Dermis microvascular lymphatic vessel endothelial cell (primary cell): ENCODE measurements around the gene CD83. TPM values are rescaled to one million over a fixed set of nuclear protein-coding genes. Genes with fewer than 3 reads are reported as not detected.

ENCODE experiments used
- DNase-seq, 2 donors: peaks; one replicate each; pipeline versions ENCODE4 v3.0.0 to v3.0.0-alpha.2; 2010; ENCODE audit warnings: low read depth in 2 of 2
- total RNA-seq: library from RNA; depleted of rRNA; stranded (reverse); fragments of >200 nt; gene quantifications from 2 replicates; pipeline ENCODE4 v1.2.1, GENCODE V29; 2014

CD83 gene
- total RNA-seq, 1 donor from 2014 or later = 2.1 TPM

DNA sequence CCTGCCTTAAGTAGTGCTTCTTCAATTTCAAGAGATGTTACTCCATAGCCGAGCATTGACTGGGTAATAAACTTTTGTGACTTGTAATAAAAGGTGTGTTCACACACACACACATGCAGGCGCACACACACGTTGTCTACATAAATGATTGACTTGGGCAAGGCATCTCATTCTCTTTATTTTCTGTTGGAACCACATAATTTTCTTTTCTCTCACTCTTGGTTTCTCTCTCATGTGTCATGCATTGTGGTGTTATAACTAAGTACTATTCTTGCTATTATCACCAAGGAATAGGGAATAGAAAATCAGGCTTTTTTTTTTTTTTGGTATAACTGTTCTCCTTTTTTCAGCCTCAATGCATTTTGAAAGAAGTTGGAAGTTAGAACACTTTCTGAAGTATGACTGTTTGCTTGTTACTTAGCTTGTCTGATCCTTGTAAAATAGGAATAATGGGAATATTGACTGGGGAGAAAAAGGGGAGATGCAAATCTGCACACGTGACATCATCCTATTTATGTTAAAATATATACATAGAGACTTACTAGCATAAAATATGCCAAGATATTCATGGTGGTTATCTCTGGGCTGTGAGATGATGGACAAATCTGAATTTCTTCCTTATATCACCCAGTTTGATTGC lies 26.1 kb upstream of the CD83 start:
- DNase-seq = no peak

DNA sequence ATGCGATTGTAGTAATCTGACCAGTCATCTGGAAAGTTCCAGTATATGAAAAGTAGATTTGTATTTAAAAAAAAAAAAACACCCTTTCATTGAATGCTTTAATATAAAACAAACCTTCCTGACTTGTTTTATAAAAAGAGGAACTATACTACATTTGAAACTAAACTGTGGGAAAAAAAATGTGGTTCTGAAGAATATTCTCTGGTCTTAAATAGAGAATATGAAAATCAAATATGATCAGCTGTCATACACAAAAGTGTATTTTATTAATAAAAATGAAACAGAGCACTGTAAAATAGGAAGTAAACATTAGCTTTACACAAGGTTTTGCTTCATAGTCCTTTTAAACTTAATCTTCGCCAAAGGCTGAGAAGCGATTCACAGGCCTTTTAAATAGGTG lies 25.3 kb upstream of the CD83 start:
- DNase-seq = no peak

DNA sequence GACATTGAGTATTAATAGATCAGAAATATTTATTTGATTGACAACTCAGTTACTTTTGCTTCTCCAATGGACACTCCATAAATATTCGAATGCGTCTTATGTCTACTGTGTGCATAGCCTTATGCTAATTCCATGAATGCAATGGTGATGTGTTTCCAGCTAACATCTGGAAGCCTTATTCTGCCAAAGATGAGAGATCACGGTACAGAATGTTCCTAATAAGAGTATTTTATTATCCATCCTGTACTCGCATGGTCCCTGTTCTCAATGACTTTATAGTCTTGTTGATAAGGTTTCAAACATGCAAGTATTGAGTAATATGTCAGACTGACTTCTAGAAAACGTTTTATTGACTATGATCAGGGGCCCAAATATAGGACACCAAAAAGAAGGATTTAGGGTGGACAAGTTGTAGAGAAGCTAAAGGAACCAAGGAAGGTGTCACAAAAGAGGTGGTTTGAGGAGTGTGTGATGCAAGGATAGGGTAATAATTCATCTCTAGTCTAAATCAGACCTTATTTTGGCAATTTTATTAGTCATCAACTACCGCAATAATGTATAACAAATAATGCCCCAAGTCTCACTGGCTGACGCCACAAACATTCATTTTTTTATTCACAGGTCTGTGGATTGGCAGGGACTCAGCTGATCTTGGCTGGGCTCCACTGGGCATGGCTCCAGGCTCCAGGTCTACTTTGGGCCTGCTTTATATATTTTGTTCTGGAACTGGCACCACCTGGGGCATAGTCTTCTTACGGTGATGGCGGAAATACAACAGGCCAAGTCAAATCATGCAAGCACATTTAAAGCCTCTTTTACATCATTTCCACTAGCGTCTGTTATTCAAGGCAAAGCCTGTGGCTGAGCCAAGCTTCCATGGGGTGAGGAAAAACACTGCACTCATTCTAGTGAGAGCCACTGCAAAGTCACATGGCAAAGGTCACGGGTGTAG lies 24.5 kb upstream of the CD83 start:
- DNase-seq = peak; percentile 78 to 92

DNA sequence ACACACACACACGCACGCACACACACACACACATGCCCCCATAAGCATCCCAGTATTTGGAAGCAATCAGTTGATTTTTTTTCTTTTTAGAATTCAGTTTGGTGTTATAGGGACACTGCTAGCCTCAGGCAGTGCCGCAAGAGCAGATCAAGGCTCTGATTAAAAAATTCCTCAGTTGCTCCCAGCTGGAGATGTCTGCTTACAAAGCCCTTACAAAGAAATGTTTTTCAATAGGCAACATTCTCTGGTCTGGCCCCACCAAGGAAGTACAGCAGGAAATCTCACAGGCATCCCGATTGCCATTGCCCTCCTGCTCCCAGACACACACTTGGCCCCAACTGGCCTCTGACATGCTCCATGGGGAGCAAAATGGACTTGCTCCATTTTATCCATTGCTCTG lies 22.9 kb upstream of the CD83 start:
- no peak for DNase-seq

DNA sequence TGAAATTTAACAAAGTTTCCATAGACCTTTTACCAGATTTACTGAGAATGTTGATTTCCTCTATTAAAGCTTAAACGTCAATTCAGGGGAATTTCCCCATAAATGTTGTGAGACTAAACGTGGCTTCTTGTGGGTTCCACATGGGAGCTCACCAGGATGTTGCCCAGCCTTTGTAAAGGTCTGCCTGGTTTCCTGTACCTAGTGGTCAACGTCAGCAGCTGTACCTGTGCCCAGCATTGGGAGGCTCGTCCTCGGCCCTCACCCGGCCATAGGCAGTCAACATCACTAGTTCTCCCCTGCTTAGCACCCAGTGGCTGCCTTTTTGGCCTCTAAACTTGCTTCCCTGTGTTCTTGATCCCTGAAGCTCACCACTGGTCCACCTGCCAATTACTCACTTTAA lies 22.1 kb upstream of the CD83 start:
- no peak for DNase-seq

DNA sequence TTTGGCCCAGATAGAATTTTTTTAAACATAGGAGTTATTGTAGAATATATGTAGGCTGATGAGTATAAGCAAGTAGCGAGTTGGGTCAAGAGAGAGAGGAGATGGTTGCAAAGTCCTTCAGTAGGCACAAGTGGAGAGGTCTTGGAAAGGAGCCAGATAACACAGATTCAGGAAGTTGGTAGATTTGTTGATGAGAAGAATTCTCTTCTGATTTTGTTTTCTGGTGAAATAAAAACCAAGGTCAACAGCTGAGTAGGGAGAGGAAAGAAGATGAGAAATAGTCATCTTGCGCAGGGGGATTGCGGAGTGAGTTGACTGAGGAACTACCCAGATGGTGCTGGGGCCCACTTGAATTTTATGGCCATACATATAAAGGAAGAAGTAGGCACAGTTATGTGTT lies 17.4 kb upstream of the CD83 start:
- DNase-seq = no peak

DNA sequence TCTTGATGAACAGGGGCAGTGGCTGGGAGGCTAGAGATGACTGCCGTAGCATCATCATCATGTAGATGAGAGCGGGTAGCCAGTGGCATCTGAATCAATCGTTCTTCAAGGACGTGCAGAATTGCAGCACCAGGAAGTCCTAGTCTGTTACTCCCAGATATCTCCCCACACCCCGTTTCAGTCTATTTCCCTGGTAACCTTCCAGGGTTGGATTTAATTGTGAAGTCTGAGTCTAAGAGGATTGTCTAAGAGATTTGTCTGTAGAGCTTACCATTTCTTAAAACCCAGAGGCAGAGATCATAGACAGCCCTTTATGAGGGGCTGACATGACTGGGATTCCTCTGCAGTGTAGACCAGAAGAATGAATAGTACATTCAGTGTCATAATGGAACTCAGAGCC lies 16.6 kb upstream of the CD83 start:
- DNase-seq = no peak

DNA sequence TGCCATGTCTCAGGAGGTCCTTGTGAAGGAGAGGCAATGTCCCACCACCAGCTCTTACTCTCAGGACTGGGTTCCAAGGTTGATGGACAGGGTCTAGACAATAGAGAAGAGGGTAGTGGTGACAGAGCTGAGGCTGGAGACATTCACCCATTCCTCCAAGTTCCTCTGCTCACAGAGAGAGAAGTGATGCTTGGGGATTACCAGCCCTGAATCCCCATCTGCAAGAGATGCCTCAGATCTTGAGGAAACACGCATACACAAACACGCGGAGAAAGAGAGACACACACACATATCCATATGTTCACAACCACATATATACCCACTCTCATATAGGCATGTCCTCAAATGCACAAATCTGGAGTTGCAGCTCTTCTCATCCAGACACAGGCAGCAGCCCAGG lies 15.2 kb upstream of the CD83 start:
- DNase-seq = no peak

DNA sequence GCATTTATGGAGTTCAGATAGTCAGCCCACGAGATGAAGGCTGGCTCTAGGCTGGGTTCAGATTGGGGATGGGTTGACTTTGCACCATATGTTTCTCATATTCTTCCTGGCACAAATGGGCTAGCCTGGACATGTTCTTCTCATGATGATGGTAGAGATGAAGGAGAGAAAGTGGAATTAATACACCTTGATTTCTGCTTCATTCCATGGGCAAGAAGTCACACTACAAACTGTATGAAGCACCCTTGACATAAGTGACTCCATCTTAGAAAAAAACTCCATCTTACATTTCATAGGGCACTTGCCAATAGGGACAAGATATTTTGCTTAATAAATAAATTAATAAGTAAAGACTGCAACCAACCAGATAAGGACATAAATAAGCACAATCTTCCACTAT lies 12.0 kb upstream of the CD83 start:
- no peak for DNase-seq

DNA sequence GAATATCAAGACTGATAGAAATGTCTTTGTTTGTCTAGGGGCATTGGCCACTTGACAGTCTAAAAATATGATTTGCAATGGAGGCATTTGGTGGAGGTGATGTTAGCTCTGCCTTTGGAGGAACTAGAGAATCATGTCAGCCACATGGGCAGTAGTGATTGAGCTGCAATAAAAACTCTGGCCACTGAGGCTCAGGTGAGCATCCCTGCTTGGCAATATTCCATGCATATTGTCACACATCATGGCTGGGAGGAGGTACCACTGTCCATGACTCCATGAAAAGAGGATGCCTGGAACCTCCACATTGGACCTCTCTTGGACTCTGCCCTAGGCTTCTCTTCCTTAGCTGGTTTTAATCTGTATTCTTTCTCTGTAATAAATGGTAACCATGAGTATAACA lies 10.6 kb upstream of the CD83 start:
- DNase-seq = no peak

DNA sequence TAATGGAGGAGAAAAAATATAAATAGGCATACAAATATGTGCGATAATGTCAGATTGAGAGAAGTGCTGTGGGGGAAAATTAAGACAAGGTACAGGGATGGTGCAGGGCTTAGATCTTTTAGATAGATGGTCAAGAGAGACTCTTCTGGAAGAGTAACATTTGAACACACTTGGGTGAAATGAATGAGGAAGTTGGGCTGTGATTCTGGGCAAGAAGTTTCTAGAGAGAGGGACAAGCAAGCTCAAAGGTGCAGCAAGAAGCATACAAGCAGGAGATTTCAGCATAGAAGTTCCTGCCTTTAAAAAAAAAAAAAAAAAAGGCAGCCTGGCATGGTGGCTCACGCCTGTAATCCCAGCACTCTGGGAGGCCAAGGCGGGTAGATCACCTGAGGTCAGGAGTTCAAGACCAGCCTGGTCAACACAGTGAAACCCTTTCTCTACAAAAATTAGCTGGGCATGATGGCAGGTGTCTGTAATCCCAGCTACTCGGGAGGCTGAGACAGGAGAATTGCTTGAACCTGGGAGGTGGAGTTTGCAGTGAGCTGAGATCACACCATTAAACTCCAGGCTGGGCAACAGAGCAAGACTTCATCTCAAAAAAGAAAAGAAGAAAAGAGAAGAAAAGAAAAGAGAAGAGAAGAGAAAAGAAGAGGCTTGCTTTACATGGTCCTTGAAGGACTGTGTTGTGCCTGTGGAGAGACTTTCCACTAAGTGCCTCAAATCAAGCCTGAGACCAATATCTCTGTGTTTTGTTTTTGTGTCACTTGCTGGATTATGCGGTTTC lies 9.7 kb upstream of the CD83 start:
- DNase-seq = no peak

DNA sequence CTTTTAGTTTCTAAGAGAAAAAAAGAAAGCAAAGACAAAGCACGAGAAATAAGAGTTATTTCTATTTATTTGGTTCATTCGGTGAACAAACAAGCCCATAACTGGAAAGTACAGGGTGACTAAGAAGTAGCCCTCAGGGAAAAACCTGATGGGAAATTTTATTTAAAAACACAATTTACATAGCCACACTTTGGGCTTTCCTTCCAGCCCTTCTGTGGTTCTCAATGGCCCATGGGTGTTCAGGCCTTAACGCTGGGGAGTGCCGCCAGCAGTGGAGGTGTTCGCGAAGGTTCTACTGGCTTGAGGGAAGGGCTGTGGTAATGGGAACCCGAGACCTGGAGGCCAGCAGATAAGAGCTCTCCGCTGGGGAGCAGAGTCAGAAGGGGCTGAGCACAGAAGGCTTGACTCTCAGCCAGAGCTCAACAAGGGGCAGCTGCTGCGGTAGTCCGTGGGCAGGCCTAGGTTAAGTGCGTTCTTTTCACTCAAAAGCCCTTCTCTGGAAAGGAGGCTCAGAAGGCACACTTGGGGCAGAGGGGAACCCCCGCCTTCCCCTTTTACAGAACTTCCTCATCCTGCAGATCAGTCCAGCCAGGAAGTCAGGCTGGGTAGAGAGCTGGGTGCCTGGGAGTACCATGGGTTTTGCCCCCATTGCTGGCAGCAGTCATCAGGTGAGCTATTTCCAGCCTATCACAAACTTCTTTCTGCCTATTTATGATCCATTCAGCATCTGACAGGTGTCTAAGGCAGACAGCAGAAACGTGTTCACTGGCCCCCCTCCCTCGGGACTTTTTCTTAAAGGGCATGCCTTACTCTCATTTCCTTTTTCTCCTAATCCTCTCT lies 8.8 kb upstream of the CD83 start:
- DNase-seq = no peak

DNA sequence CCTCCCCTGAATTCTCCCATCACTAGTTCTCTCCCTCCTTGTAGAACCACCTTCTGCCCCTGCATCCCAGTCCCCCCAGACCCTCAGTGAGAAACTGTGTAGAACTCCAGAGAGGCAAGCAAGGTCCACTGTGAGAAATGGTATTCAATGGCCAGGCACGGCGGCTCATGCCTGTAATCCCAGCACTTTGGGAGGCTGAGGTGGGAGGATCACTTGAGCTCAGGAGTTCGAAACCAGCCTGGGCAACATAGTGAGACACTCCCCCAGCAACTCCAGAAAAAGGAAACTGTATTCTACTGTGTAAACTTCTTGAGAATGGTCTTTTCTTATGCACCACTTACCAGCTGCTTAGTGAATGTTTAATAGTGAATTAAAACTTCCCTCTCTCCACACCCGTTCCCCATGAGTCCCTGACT lies 8.2 kb upstream of the CD83 start:
- DNase-seq = no peak

DNA sequence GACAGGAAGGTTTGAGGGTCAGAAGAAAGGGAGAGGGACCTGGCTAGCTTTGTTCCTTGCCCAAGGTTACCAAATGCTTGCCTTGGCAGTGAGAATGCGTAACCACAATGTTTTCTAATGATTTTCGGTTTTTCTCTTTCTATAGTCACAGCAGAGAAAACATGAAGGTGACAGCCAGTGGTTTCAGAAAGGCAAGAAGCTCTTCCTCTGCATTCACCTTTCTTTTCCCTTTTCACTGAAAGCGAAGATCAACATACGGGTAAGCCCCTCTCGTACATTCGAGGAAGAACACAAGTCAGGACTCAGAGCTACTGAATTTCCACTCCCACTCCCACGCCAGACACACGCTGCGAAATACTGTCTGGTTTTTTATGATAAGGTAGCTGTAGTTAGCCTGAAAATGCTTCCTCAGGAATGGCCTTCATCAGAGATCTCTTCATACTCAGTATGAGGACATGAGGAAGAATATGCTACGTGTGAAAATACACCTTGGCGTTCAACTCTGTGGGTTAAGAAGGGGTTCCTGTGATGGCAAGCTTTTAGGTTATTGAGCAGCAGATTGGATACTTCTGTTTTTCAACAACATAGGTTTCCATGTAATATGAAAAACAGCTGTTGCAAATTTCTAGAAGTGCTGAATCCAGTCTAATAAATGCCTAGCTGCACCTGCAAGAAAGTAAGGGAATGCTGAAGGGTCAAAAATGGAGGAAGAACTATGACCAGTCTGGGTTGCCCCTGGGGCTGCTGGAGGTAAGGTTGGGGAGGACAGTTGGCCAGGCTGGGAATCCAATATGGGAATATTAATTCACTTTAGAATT lies 7.4 kb upstream of the CD83 start:
- no peak for DNase-seq

DNA sequence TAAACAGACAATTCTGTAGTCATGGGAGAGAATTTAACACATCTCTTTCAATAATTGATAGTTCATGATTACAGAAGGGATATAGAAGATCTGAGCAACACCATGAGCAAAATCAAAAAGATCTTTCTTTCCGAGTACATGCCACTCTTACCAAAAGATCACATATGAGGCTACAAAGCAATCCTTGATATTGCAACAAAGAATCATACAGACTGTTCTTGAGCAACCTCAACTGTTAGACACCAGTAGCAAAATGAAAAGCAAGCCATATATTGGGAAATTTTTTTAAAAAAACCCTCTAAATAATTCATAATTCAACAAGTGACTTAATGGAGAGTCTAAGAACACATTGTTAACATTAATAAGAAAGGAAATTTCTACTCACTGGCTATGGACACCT lies 3.6 kb upstream of the CD83 start:
- no peak for DNase-seq

DNA sequence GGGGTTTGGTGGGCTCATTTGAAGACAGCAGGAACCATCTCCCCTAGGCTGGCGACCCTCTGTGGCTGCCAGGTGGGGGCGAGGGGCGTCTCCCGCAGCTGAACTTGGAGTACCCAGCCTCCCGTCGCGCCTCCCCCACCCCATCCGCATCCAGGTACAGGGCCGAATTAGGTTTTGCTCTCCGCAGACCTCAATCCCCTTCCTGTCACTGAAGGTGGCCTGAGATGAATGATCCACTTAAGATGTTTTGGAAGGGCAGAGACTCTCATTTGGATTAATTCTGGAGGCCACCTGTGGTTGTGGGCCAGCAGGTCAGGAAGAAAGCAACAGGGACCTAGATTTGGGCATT lies 493 bp downstream of the CD83 start:
- no peak for DNase-seq

DNA sequence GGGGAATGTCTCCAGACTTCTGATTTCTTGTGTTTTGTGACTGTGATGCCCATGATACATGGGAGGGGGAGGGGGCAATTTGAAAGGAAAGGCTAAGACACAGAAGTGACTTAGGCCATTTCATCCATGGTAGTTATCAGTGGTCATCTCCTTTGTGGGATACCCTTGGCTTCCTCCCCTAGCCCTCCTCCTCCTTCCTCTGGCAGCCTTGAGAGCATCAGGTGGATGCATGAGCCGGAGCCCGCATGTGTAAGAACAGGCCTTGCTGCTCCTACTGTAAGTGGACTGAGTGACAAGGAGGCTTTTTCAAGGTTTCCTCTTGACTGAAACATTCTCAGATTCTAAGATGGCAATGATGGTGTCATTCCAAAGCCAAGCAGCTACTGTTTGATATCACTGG lies 874 bp downstream of the CD83 start:
- DNase-seq = no peak

DNA sequence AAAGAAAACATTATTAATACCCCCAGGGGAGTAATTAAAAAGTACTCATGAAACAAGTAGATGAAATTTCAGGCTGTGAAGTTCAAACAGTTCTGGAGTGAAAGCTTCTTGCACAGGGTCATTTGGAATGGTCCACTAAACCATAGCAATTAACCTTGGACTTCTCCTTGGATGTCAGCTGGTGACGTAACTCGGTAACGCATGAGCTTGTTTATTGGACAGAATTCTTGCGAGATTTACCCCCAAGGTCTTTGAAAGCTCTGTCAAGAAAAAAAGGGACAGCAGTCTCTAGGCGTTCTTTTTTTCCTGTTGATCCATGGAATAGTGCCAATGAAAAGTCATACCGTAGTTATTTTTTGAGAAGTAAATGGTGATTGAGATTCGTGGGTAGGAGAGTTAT lies 2.2 kb downstream of the CD83 start:
- DNase-seq = no peak

DNA sequence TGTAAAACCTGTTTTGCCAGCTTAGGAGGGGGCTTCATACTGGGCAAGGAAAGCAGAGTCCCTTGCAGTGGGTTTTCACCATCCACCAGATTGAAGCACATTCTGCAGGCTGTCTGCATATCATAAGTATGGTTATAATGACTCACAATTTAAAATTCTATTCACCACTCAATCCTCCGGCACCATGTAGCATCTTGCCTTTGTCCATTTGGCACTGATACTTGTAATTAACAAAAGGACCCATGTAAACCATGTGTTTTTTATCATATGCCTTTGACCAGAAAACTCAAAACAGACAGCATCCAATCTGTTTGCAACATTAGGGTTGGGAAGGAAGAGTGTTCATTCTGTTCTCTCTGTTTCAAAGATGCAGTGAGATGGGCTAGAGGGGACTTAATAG lies 3.0 kb downstream of the CD83 start:
- no peak for DNase-seq

DNA sequence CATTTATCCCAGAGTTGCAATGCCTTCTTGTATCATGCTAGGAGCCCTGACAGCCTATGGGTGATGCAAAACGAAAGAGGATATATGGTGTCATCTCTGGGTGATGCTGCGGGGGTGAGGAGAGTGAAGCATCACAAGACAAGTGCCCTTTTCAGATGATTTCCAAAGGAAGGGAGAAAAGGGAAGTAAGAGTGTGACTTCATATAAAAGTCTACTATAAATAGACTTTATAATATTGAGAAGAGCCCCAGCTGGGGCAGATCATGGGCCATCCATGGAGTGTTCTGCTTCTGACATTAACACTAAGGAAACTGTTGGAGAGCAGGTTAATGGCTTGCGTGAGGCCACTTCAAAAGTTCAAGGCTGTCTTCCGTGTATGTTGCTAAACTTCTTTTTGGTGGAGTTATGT lies 4.4 kb downstream of the CD83 start:
- no peak for DNase-seq
